Osteoblast (primary cell): ENCODE measurements around the gene ODF2L. TPM values are rescaled to one million over a fixed set of nuclear protein-coding genes. Genes with fewer than 3 reads are reported as not detected.

Source experiments
- DNase-seq: peaks from one replicate; pipeline ENCODE4 v3.0.0; 2011; ENCODE audit warnings: low spot score, mixed read lengths; ENCODE audit not compliant: insufficient read length; ENCODE audit errors: missing footprints
- H2AFZ ChIP-seq: 2 replicates; pipeline ENCODE4 v1.6.0; 2011; ENCODE audit warnings: mild to moderate bottlenecking, low read length
- H3K27ac ChIP-seq: 2 replicates; pipeline ENCODE4 v1.5.1; 2011; ENCODE audit warnings: mild to moderate bottlenecking, low read depth, low read length, moderate library complexity
- H3K27me3 ChIP-seq: 2 replicates; pipeline ENCODE4 v1.6.0; 2012; ENCODE audit warnings: mild to moderate bottlenecking, control low read depth, inconsistent platforms, low read length, moderate library complexity; ENCODE audit not compliant: insufficient read depth
- H3K36me3 ChIP-seq: 2 replicates; pipeline ENCODE4 v1.5.1; 2011; ENCODE audit warnings: mild to moderate bottlenecking, low read length, control low read depth, moderate library complexity; ENCODE audit not compliant: insufficient read depth
- H3K4me1 ChIP-seq: 2 replicates; pipeline ENCODE4 v1.5.1; 2011; ENCODE audit warnings: mild to moderate bottlenecking, low read length, control low read depth, moderate library complexity; ENCODE audit not compliant: insufficient read depth
- H3K4me2 ChIP-seq: 2 replicates; pipeline ENCODE4 v1.6.0; 2011; ENCODE audit warnings: mild to moderate bottlenecking, low read length; ENCODE audit not compliant: insufficient read depth
- H3K4me3 ChIP-seq: fragments of 200-600 bp; sonication (generic); 3 replicates; pipeline ENCODE4 v1.5.1; 2012; ENCODE audit warnings: mild to moderate bottlenecking, low read length, inconsistent platforms; ENCODE audit not compliant: insufficient read depth
- H3K79me2 ChIP-seq: 2 replicates; pipeline ENCODE4 v1.6.0; 2012; ENCODE audit warnings: mild to moderate bottlenecking, low read length, control low read depth, inconsistent platforms; ENCODE audit not compliant: insufficient read depth
- H3K9me3 ChIP-seq: 2 replicates; pipeline ENCODE4 v1.5.1; 2011; ENCODE audit warnings: low read depth, low read length, control low read depth
- H4K20me1 ChIP-seq: 2 replicates; pipeline ENCODE4 v1.6.0; 2012; ENCODE audit warnings: mild to moderate bottlenecking, low read length, control low read depth; ENCODE audit not compliant: insufficient read depth
- total RNA-seq: library from RNA; depleted of rRNA; stranded (reverse); fragments of >200 nt; gene quantifications from 2 replicates; pipeline ENCODE4 v1.2.3, GENCODE V29; 2012
- TF ChIP-seq, protein P1 (sequence below): IDR thresholded peaks from 2 replicates; pipeline ENCODE4 v1.5.1; 2011; ENCODE audit warnings: mild to moderate bottlenecking, low read depth, low read length, moderate library complexity; ENCODE audit errors: extremely low read depth

ODF2L gene
- total RNA-seq, 1 donor, result 87.6 TPM

DNA sequence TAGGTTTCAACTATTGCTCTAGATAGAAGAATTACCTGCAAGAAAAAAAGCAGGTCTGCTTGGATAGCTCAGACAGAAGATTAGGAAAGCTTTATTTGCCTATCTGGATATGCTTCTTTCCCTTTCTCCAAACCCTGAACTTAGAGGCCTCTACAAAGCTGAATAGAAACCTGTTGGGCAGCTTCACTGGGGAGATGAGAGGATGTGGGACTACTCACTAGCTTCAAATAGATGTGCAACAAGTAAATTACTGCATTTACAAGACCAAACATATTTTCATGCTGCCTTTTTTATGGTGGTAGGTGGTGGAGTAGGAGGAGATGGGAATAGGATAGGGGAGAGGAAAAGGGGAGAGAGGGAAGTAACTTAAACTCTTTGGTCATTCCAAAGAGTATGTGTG lies 34.3 kb upstream of the ODF2L start:
- Histone ChIP-seq H3K27ac (peak overlapping the region; percentile 82), H3K4me1 (peaks cover 18% of the 10 kb centered on the region), H3K36me3 (no peaks in the 10 kb centered on the region), H3K9me3 (no peaks in the 10 kb centered on the region), H3K27me3 (no peaks in the 10 kb centered on the region), H2AFZ (peak overlapping the region; percentile 83), H4K20me1 (no peaks in the 10 kb centered on the region), H3K4me3 (no peak overlapping the region), H3K4me2 (peak overlapping the region; percentile 39), H3K79me2 (no peaks in the 10 kb centered on the region)
- DNase-seq, result no peak
- TF ChIP-seq, protein P1, sequence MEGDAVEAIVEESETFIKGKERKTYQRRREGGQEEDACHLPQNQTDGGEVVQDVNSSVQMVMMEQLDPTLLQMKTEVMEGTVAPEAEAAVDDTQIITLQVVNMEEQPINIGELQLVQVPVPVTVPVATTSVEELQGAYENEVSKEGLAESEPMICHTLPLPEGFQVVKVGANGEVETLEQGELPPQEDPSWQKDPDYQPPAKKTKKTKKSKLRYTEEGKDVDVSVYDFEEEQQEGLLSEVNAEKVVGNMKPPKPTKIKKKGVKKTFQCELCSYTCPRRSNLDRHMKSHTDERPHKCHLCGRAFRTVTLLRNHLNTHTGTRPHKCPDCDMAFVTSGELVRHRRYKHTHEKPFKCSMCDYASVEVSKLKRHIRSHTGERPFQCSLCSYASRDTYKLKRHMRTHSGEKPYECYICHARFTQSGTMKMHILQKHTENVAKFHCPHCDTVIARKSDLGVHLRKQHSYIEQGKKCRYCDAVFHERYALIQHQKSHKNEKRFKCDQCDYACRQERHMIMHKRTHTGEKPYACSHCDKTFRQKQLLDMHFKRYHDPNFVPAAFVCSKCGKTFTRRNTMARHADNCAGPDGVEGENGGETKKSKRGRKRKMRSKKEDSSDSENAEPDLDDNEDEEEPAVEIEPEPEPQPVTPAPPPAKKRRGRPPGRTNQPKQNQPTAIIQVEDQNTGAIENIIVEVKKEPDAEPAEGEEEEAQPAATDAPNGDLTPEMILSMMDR, result no peak

- peak overlapping the region; percentile 83 for H2AFZ ChIP-seq
- H4K20me1 ChIP-seq, result no peaks in the 10 kb centered on the region
- H3K79me2 ChIP-seq, result no peaks in the 10 kb centered on the region
- H3K27me3 ChIP-seq, result no peaks in the 10 kb centered on the region
- H3K27ac ChIP-seq, result peak overlapping the region; percentile 82
- TF ChIP-seq, protein P1, result no peak
- H3K4me3 ChIP-seq, result no peak overlapping the region
- peak; percentile 83 for DNase-seq
- H3K4me1 ChIP-seq, result peaks cover 18% of the 10 kb centered on the region
- no peaks in the 10 kb centered on the region for H3K9me3 ChIP-seq
- peak overlapping the region; percentile 39 for H3K4me2 ChIP-seq
- H3K36me3 ChIP-seq, result no peaks in the 10 kb centered on the region
These were observed 33.7 kb upstream of the ODF2L start for GRCh38 chr1:86429835-86430234.

- no peaks in the 10 kb centered on the region for H3K79me2 ChIP-seq
- no peak for DNase-seq
- no peaks in the 10 kb centered on the region for H4K20me1 ChIP-seq
- TF ChIP-seq, protein P1, result no peak
- H3K4me3 ChIP-seq, result peak overlapping the region; percentile 4
- H3K27me3 ChIP-seq, result no peaks in the 10 kb centered on the region
- peak overlapping the region; percentile 82 for H3K27ac ChIP-seq
- peak overlapping the region; percentile 39 for H3K4me2 ChIP-seq
- H2AFZ ChIP-seq, result peak overlapping the region; percentile 64
- no peaks in the 10 kb centered on the region for H3K36me3 ChIP-seq
- H3K9me3 ChIP-seq, result no peaks in the 10 kb centered on the region
- peaks cover 18% of the 10 kb centered on the region for H3K4me1 ChIP-seq
These were observed 33.1 kb upstream of the ODF2L start for GRCh38 chr1:86429122-86429725.

DNA sequence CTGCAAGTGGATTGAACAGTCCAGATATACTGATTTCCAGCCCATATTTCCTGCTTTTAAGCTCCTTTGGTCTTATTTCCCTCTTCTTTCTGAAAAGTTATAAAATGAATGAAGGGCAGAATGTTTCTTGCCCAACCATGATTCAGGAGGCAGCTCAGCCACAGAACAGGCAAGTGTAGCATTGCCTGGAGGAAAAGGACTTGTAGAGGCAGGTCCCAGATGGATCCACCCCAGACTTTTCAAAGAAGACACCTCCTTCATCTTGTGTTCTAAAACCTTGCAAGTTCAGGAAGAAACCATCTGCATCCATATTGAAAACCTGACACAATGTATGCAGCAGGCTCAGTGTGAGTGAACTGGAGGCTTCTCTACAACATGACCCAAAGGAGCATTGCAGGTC lies 27.8 kb upstream of the ODF2L start, which contains the start of gene CLCA2:
Gene CLCA2 (plus strand): TSS at position 299 of the 400 bp plus-strand sequence. CDS start 77 bp downstream, at position 376.
- no peak for DNase-seq
- no peak within 1 kb of the TSS for H3K4me2 ChIP-seq
- no peak within 1 kb of the TSS for H2AFZ ChIP-seq
- H3K79me2 ChIP-seq, result no peaks in the 10 kb centered on the region
- no peak within 1 kb of the TSS for H3K4me3 ChIP-seq
- H4K20me1 ChIP-seq, result no peaks in the 10 kb centered on the region
- H3K4me1 ChIP-seq, result peaks cover 11% of the 10 kb centered on the region
- H3K27ac ChIP-seq, result no peak within 1 kb of the TSS
- no peaks in the 10 kb centered on the region for H3K27me3 ChIP-seq
- TF ChIP-seq, protein P1, result no peak
- no peaks in the 10 kb centered on the region for H3K36me3 ChIP-seq
- no peaks in the 10 kb centered on the region for H3K9me3 ChIP-seq
